ENCODE measurements around the gene F2RL3.
"Not testable (repeated sequence)": the region's sequence is repeated elsewhere in the genome, so short reads cannot be mapped to it uniquely, and the experiment has no call there.

Gene F2RL3

GRCh38 chr19:16871871-16872270, 16.9 kb upstream of the F2RL3 start:
- no peak for DNase-seq (ENCODE audit: low read depth)
- TF ChIP-seq MYC (IDR thresholded peaks at IDR 0.05; ENCODE audit: low read depth, low read length) (no peak), POLR2A (IDR thresholded peaks at IDR 0.05; ENCODE audit: extremely low read depth, insufficient read length) (no peak)
- TF ChIP-seq, protein P1, sequence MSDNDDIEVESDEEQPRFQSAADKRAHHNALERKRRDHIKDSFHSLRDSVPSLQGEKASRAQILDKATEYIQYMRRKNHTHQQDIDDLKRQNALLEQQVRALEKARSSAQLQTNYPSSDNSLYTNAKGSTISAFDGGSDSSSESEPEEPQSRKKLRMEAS (IDR thresholded peaks at IDR 0.05; ENCODE audit: low read depth, low read length), result no peak
- TF ChIP-seq, protein P2, sequence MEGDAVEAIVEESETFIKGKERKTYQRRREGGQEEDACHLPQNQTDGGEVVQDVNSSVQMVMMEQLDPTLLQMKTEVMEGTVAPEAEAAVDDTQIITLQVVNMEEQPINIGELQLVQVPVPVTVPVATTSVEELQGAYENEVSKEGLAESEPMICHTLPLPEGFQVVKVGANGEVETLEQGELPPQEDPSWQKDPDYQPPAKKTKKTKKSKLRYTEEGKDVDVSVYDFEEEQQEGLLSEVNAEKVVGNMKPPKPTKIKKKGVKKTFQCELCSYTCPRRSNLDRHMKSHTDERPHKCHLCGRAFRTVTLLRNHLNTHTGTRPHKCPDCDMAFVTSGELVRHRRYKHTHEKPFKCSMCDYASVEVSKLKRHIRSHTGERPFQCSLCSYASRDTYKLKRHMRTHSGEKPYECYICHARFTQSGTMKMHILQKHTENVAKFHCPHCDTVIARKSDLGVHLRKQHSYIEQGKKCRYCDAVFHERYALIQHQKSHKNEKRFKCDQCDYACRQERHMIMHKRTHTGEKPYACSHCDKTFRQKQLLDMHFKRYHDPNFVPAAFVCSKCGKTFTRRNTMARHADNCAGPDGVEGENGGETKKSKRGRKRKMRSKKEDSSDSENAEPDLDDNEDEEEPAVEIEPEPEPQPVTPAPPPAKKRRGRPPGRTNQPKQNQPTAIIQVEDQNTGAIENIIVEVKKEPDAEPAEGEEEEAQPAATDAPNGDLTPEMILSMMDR (IDR thresholded peaks at IDR 0.05; ENCODE audit: low read depth, low read length), result no peak
- no peak overlapping the region for H3K4me3 ChIP-seq (ENCODE audit: low read depth, low read length)

GRCh38 chr19:16872728-16873127, 16.1 kb upstream of the F2RL3 start:
- no peak overlapping the region for H3K4me3 ChIP-seq (ENCODE audit: low read depth, low read length)
- TF ChIP-seq POLR2A (IDR thresholded peaks at IDR 0.05; ENCODE audit: extremely low read depth, insufficient read length) (no peak), MYC (IDR thresholded peaks at IDR 0.05; ENCODE audit: low read depth, low read length) (no peak)
- TF ChIP-seq, protein P2 (IDR thresholded peaks at IDR 0.05; ENCODE audit: low read depth, low read length), result no peak
- TF ChIP-seq, protein P1 (IDR thresholded peaks at IDR 0.05; ENCODE audit: low read depth, low read length), result no peak
- no peak for DNase-seq (ENCODE audit: low read depth)

- TF ChIP-seq, protein P2 (IDR thresholded peaks at IDR 0.05; ENCODE audit: low read depth, low read length), result no peak
- TF ChIP-seq, protein P1 (IDR thresholded peaks at IDR 0.05; ENCODE audit: low read depth, low read length), result no peak
- TF ChIP-seq MYC (IDR thresholded peaks at IDR 0.05; ENCODE audit: low read depth, low read length) (no peak), POLR2A (IDR thresholded peaks at IDR 0.05; ENCODE audit: extremely low read depth, insufficient read length) (no peak)
- H3K4me3 ChIP-seq (ENCODE audit: low read depth, low read length), result no peak overlapping the region
- DNase-seq (ENCODE audit: low read depth), result no peak
These were observed 15.2 kb upstream of the F2RL3 start for GRCh38 chr19:16873594-16873993.

GRCh38 chr19:16874250-16874977, 14.4 kb upstream of the F2RL3 start:
- no peak for DNase-seq (ENCODE audit: low read depth)
- no peak overlapping the region for H3K4me3 ChIP-seq (ENCODE audit: low read depth, low read length)
- TF ChIP-seq, protein P1 (IDR thresholded peaks at IDR 0.05; ENCODE audit: low read depth, low read length), result no peak
- TF ChIP-seq POLR2A (IDR thresholded peaks at IDR 0.05; ENCODE audit: extremely low read depth, insufficient read length) (no peak), MYC (IDR thresholded peaks at IDR 0.05; ENCODE audit: low read depth, low read length) (no peak)
- TF ChIP-seq, protein P2 (IDR thresholded peaks at IDR 0.05; ENCODE audit: low read depth, low read length), result no peak

DNA sequence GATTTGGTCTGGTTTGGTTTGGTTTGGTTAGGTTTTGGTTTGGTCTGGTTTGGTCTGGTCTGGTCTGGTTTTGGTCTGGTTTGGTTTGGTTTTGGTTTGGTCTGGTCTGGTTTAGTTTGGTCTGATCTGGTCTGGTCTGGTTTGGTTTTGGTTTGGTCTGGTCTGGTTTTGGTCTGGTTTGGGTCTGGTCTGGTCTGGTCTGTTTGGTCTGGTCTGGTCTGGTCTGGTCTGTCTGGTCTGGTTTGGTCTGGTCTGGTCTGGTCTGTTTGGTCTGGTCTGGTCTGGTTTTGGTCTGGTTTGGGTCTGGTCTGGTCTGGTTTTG, 13.9 kb upstream of the F2RL3 start:
- H3K4me3 ChIP-seq (ENCODE audit: low read depth, low read length); DNase-seq (ENCODE audit: low read depth): not testable (repeated sequence)

DNA sequence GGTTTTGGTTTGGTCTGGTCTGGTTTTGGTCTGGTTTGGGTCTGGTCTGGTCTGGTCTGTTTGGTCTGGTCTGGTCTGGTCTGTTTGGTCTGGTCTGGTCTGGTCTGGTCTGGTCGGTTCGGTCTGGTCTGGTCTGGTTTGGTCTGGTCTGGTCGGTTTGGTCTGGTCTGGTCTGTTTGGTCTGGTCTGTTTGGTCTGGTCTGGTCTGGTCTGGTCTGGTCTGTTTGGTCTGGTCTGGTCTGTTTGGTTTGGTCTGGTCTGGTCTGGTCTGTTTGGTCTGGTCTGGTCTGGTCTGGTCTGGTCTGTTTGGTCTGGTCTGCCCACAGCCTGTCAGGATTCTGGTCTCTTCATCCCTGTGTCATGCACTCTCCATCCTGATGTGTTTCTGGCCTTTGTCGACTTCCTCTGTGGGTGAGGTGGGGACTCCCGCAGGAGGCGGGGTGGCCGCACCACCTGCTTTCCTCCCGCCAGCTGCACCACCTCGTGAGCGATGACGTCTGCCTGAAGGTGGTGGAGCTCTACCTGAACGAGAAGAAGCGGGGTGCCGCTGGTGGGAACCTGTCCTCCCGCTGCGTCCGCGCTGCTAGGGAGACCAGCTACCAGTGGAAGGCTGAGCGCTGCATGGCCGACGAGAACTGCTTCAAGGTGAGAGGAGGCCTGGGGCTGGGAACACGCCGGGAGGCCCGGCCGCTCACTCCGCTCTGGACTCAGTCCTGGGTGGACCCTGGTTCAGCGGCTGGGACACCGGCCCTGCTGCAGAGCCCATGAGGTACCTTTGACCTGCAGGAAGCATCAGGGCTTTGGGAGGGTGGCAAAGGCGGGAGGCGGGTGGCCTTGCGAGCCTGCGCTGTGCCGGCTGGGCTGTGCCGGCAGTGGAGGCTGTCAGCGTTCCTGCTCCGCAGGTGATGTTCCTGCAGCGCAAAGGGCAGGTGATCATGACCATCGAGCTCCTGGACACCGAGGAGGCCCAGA, 12.9 kb upstream of the F2RL3 start:
- DNase-seq (ENCODE audit: low read depth), result no peak
- TF ChIP-seq, protein P1 (IDR thresholded peaks at IDR 0.05; ENCODE audit: low read depth, low read length), result no peak
- TF ChIP-seq POLR2A (IDR thresholded peaks at IDR 0.05; ENCODE audit: extremely low read depth, insufficient read length) (no peak), MYC (IDR thresholded peaks at IDR 0.05; ENCODE audit: low read depth, low read length) (no peak)
- TF ChIP-seq, protein P2 (IDR thresholded peaks at IDR 0.05; ENCODE audit: low read depth, low read length), result no peak
- H3K4me3 ChIP-seq (ENCODE audit: low read depth, low read length), result no peak overlapping the region
